ENCODE measurements around the gene PRPF8. TPM values are rescaled to one million over a fixed set of nuclear protein-coding genes. Genes with fewer than 3 reads are reported as not detected.
"Not testable (repeated sequence)": the region's sequence is repeated elsewhere in the genome, so short reads cannot be mapped to it uniquely, and the experiment has no call there.

PRPF8 gene
- total RNA-seq, 4 donors from 2014 or later = 186 to 341 (median 220) TPM

DNA sequence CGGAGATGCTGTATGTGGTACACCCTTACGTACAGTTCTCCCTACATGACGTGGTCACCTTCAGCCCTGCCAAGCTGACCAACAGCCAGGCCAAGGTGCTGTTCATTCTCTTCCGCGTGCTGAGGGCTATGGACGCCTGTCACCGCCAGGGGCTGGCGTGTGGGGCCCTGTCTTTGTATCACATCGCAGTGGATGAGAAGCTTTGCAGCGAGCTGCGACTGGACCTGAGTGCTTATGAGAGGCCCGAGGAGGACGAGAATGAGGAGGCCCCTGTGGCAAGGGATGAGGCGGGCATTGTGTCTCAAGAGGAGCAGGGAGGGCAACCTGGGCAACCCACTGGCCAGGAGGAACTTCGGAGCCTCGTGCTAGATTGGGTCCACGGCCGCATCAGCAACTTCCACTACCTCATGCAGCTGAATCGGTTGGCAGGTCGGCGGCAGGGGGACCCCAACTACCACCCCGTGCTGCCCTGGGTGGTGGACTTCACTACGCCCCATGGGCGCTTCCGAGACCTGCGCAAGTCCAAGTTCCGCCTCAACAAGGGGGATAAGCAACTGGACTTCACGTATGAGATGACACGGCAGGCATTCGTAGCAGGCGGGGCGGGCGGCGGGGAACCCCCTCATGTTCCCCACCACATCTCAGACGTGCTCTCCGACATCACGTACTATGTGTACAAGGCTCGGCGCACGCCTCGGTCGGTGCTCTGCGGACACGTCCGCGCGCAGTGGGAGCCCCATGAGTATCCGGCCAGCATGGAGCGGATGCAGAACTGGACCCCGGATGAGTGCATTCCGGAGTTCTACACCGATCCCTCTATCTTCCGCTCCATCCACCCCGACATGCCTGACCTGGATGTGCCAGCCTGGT is 41.2 kb upstream of the PRPF8 start:
- peak overlapping the region; percentile 61 for H3K4me3 ChIP-seq
- peak in 1 of 2 donors; percentile 64 for DNase-seq (ENCODE audit: low spot score in 2 of 2)
- WGBS = 94% methylated on average over 43 of the region's 54 CpGs
- TF ChIP-seq, protein P1, sequence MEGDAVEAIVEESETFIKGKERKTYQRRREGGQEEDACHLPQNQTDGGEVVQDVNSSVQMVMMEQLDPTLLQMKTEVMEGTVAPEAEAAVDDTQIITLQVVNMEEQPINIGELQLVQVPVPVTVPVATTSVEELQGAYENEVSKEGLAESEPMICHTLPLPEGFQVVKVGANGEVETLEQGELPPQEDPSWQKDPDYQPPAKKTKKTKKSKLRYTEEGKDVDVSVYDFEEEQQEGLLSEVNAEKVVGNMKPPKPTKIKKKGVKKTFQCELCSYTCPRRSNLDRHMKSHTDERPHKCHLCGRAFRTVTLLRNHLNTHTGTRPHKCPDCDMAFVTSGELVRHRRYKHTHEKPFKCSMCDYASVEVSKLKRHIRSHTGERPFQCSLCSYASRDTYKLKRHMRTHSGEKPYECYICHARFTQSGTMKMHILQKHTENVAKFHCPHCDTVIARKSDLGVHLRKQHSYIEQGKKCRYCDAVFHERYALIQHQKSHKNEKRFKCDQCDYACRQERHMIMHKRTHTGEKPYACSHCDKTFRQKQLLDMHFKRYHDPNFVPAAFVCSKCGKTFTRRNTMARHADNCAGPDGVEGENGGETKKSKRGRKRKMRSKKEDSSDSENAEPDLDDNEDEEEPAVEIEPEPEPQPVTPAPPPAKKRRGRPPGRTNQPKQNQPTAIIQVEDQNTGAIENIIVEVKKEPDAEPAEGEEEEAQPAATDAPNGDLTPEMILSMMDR (IDR thresholded peaks at IDR 0.05) = no peak
- TF ChIP-seq EP300 (IDR thresholded peaks at IDR 0.05) = no peak
- no peak for TF ChIP-seq POLR2AphosphoS5 (IDR thresholded peaks at IDR 0.05)
- no peak for TF ChIP-seq POLR2A (IDR thresholded peaks at IDR 0.05)
- no peak overlapping the region for H3K27ac ChIP-seq
- no peaks in the 10 kb centered on the region for H3K9me3 ChIP-seq
- H3K4me1 ChIP-seq = peaks cover 80% of the 10 kb centered on the region
- no peaks in the 10 kb centered on the region for H3K27me3 ChIP-seq
- H3K36me3 ChIP-seq = peaks cover 36% of the 10 kb centered on the region

DNA sequence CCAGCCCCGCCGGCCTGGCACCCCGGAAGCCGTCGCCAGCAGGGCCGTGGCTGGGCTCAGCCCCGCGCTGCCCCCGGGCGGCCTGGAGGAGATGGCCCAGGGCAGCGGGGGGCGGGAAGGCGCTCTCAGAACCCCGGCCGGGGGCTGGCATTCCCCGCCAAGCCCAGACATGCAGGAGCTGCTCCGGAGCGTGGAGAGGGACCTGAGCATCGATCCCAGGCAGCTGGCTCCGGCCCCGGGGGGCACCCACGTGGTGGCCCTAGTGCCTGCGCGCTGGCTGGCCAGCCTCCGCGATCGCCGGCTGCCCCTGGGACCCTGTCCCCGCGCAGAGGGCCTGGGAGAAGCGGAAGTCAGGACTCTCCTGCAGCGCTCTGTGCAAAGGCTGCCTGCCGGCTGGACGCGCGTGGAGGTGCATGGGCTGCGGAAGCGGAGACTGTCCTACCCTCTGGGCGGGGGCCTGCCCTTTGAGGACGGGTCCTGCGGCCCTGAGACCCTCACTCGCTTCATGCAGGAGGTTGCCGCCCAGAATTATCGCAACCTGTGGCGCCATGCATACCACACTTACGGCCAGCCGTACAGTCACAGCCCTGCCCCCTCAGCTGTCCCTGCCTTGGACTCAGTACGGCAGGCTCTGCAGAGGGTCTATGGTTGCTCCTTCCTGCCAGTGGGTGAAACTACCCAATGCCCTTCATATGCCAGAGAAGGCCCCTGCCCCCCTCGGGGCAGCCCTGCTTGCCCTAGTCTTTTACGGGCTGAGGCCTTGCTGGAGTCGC is 40.4 kb upstream of the PRPF8 start:
- TF ChIP-seq EP300 (IDR thresholded peaks at IDR 0.05) (no peak), POLR2A (IDR thresholded peaks at IDR 0.05) (no peak), POLR2AphosphoS5 (IDR thresholded peaks at IDR 0.05) (no peak)
- TF ChIP-seq, protein P1 (IDR thresholded peaks at IDR 0.05) = no peak
- 38% methylated on average over 13 of the region's 51 CpGs for WGBS
- no peaks in the 10 kb centered on the region for H3K27me3 ChIP-seq
- DNase-seq (ENCODE audit: low spot score in 2 of 2) = peak in 1 of 2 donors; percentile 73
- H3K4me3 ChIP-seq = peak overlapping the region; percentile 61
- peak overlapping the region; percentile 88 for H3K27ac ChIP-seq
- H3K4me1 ChIP-seq = peaks cover 80% of the 10 kb centered on the region
- H3K9me3 ChIP-seq = no peaks in the 10 kb centered on the region
- peaks cover 36% of the 10 kb centered on the region for H3K36me3 ChIP-seq

DNA sequence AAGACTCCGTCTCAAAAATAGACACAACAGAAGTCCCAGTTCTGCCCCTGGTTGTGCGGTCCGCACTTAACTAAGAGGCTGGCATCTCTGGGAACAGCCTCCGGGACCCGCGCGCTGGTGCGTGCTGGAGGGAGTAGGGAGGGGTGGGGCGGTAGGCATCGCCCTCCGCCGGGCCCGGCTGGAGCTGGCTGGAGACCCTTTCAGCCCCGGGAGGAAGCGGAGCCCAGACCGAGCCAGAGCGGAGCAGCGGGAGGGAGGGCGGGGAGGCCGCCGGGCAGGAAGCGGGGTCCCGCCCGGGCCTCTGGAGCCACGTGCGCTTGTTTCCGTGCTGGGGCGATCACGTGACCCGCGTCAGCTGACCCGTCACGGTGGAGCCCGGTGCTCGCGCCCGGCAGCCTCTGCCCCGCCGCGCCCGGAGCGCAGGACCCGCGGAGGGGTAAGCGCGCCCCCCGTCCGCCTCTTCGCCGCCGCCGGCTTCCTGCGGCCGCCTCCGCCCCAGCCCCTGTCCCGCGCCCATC is 39.7 kb upstream of the PRPF8 start, which contains the start of gene WDR81:
TSS of gene WDR81 (plus strand) at position 354 of the 518 bp plus-strand sequence. CDS start 256 bp downstream, outside the sequence.
- TF ChIP-seq POLR2A (IDR thresholded peaks at IDR 0.05) = peak in 1 of 2 donors; percentile 14
- TF ChIP-seq, protein P1 (IDR thresholded peaks at IDR 0.05) = no peak
- peak in 2 of 3 donors; percentile 12 to 22 for TF ChIP-seq POLR2AphosphoS5 (IDR thresholded peaks at IDR 0.05)
- H3K4me1 ChIP-seq = peaks cover 80% of the 10 kb centered on the region
- 5% methylated on average over 15 of the region's 57 CpGs for WGBS

DNA sequence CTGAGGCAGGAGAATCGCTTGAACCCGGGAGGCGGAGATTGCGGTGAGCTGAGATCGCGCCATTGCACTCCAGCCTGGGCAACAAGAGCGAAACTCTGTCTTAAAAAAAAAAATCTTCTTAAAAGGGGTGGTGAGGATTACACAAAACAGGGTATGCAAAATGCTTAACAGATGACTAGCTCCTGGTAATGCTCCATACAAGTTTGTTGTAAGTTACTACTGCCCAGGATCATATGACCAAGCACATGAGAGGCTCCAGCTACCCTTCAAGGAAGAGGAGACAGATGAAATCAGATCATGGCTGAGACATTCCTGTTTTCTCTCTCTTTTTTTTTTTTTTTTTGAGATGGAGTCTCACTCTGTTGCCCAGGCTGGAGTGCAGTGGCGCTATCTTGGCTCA is 37.4 kb upstream of the PRPF8 start:
- Histone ChIP-seq H3K27ac (peak overlapping the region; percentile 88), H3K4me1 (peaks cover 83% of the 10 kb centered on the region), H3K36me3 (peaks cover 13% of the 10 kb centered on the region)
- not testable (repeated sequence) for H3K9me3 ChIP-seq; H3K27me3 ChIP-seq; DNase-seq (ENCODE audit: low spot score in 2 of 2); H3K4me3 ChIP-seq
- 80% methylated on average over 8 of the region's 8 CpGs for WGBS

More for the DNA sequence above, 39.7 kb upstream of the PRPF8 start, which contains the start of gene WDR81:
- no peaks in the 10 kb centered on the region for H3K9me3 ChIP-seq
- DNase-seq (ENCODE audit: low spot score in 2 of 2) = peak; percentile 96
- H3K27me3 ChIP-seq = no peaks in the 10 kb centered on the region
- peak within 1 kb of the TSS; percentile 61 for H3K4me3 ChIP-seq
- H3K27ac ChIP-seq = peak within 1 kb of the TSS; percentile 88
- peaks cover 36% of the 10 kb centered on the region for H3K36me3 ChIP-seq

DNA sequence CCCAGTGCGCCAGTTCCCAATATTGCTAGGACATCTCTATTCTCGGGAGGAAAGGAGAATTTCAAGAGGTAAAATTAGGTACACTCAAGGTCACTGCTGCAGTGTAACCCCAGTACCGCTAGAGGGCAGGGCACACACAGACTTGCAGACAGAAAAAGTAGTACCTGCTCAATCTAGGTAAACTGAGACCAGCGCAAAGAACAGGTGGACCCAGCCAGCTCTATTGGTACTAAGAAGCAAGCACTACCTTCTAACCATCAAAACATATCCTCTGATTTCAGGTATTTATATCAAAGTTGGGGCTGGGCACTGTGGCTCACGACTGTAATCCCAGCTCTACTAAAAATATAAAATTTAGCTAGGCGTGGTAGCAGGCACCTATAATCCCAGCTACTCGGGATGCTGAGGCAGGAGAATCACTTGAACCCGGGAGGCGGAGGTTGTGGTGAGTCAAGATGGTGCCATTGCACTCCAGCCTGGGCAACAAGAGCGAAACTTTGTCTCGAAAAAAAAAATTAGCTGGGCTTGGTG is 36.3 kb upstream of the PRPF8 start:
- peaks cover 77% of the 10 kb centered on the region for H3K4me1 ChIP-seq
- 39% methylated on average over 11 of the region's 11 CpGs for WGBS
- H3K36me3 ChIP-seq = peaks cover 2% of the 10 kb centered on the region
- H3K27ac ChIP-seq = no peak overlapping the region
- no peak for TF ChIP-seq EP300 (IDR thresholded peaks at IDR 0.05)
- no peak for TF ChIP-seq POLR2A (IDR thresholded peaks at IDR 0.05)
- TF ChIP-seq POLR2AphosphoS5 (IDR thresholded peaks at IDR 0.05) = no peak
- TF ChIP-seq, protein P1 (IDR thresholded peaks at IDR 0.05) = peak; percentile 91 to 94
- H3K4me3 ChIP-seq = no peak overlapping the region
- peak in 1 of 2 donors; percentile 76 for DNase-seq (ENCODE audit: low spot score in 2 of 2)
- no peaks in the 10 kb centered on the region for H3K27me3 ChIP-seq
- no peaks in the 10 kb centered on the region for H3K9me3 ChIP-seq
